Testis (tissue), 3 donors: ENCODE measurements around the gene HS6ST3. TPM values are rescaled to one million over a fixed set of nuclear protein-coding genes. Genes with fewer than 3 reads are reported as not detected.
"Not testable (repeated sequence)": the region's sequence is repeated elsewhere in the genome, so short reads cannot be mapped to it uniquely, and the experiment has no call there.

Experiments used
- DNase-seq: peaks from one replicate; pipeline ENCODE4 v3.0.0-alpha.2; 2019
- H3K27ac ChIP-seq, 2 donors: fragments of 200-600 bp; sonication (generic); one replicate each; pipeline ENCODE4 v1.5.1; 2019
- H3K27me3 ChIP-seq: fragments of 200-600 bp; sonication (generic); one replicate; pipeline ENCODE4 v1.5.1; 2019
- H3K36me3 ChIP-seq: fragments of 200-600 bp; sonication (generic); one replicate; pipeline ENCODE4 v1.5.1; 2017; ENCODE audit warnings: low read depth; ENCODE audit errors: missing control alignments
- H3K4me1 ChIP-seq: fragments of 200-600 bp; sonication (generic); one replicate; pipeline ENCODE4 v1.5.1; 2019
- H3K4me3 ChIP-seq, 2 donors: fragments of 200-600 bp; sonication (generic); one replicate each; pipeline ENCODE4 v1.5.1; 2017 to 2019
- H3K9me3 ChIP-seq: fragments of 200-600 bp; sonication (generic); one replicate; pipeline ENCODE4 v1.5.1; 2017
- POLR2A ChIP-seq: fragments of 450-650 bp; IDR thresholded peaks from one replicate; pipeline ENCODE4 v1.6.1; 2017; ENCODE audit warnings: antibody characterized with exemption, mild to moderate bottlenecking, moderate library complexity
- WGBS, 2 donors: methylation state at CpG; one replicate each; pipeline ENCODE4 v1.1.5; 2018; 5-methylcytosine and 5-hydroxymethylcytosine counted together
- intact Hi-C: fragments of 100-400 bp; cut with DNase I; formaldehyde crosslinking; loops from one replicate; pipeline ENCODE4 v1.15.1; 2023; ENCODE audit warnings: low total_unique reads
- polyA plus RNA-seq: library from polyadenylated mRNA; stranded (reverse); fragments of 350-450 nt; fragmentation: Illumina TruSeq; extraction: RNeasy Lipid Tissue Mini Kit (QIAGEN cat#74804); gene quantifications from one replicate; pipeline ENCODE4 v1.2.3, GENCODE V29; 2014; ENCODE audit warnings: low read depth, low replicate concordance; ENCODE audit not compliant: insufficient read depth
- total RNA-seq, 2 donors: library from RNA; depleted of rRNA; stranded (reverse); fragments of >200 nt; gene quantifications; one replicate each; pipeline ENCODE4 v1.2.3, GENCODE V29; 2016
- TF ChIP-seq, protein P1 (sequence below), 3 experiments: fragments of 450-650 bp in 2 of 3; fragments of 200-600 bp in 1 of 3; sonication (generic) in 1 of 3; IDR thresholded peaks; one replicate each; pipeline ENCODE4 v1.5.1; 2016 to 2019; ENCODE audit warnings: antibody characterized with exemption in 3 of 3, mild to moderate bottlenecking in 2 of 3, moderate library complexity in 1 of 3

The HS6ST3 gene
- total and polyA plus RNA-seq, 3 donors from 2014 or later = 0.87 to 1.3 (median 1.3) TPM

- no peak overlapping the region for H3K27ac ChIP-seq
- H3K27me3 ChIP-seq = no peaks in the 10 kb centered on the region
- no peak for DNase-seq
- no peak overlapping the region for H3K4me3 ChIP-seq
- intact Hi-C loops = no loop called here
- no peak for TF ChIP-seq POLR2A
- TF ChIP-seq, protein P1, sequence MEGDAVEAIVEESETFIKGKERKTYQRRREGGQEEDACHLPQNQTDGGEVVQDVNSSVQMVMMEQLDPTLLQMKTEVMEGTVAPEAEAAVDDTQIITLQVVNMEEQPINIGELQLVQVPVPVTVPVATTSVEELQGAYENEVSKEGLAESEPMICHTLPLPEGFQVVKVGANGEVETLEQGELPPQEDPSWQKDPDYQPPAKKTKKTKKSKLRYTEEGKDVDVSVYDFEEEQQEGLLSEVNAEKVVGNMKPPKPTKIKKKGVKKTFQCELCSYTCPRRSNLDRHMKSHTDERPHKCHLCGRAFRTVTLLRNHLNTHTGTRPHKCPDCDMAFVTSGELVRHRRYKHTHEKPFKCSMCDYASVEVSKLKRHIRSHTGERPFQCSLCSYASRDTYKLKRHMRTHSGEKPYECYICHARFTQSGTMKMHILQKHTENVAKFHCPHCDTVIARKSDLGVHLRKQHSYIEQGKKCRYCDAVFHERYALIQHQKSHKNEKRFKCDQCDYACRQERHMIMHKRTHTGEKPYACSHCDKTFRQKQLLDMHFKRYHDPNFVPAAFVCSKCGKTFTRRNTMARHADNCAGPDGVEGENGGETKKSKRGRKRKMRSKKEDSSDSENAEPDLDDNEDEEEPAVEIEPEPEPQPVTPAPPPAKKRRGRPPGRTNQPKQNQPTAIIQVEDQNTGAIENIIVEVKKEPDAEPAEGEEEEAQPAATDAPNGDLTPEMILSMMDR (IDR thresholded peaks at IDR 0.05) = no peak
- peaks cover 10% of the 10 kb centered on the region for H3K4me1 ChIP-seq
- H3K9me3 ChIP-seq = no peaks in the 10 kb centered on the region
- no peaks in the 10 kb centered on the region for H3K36me3 ChIP-seq
Observed at GRCh38 chr13:96093296-96094006, 3.5 kb downstream of the HS6ST3 start.

GRCh38 chr13:96100457-96101220 lies 10.7 kb downstream of the HS6ST3 start:
- no peak for TF ChIP-seq POLR2A
- TF ChIP-seq, protein P1 (IDR thresholded peaks at IDR 0.05) = no peak
- Histone ChIP-seq H3K9me3 (no peaks in the 10 kb centered on the region), H3K4me1 (no peaks in the 10 kb centered on the region), H3K27ac (no peak overlapping the region), H3K4me3 (no peak overlapping the region), H3K36me3 (no peaks in the 10 kb centered on the region), H3K27me3 (no peaks in the 10 kb centered on the region)
- intact Hi-C loops = no loop called here
- no peak for DNase-seq
- 73 to 83% methylated on average over 4 of the region's 4 CpGs for WGBS, 2 donors

DNA sequence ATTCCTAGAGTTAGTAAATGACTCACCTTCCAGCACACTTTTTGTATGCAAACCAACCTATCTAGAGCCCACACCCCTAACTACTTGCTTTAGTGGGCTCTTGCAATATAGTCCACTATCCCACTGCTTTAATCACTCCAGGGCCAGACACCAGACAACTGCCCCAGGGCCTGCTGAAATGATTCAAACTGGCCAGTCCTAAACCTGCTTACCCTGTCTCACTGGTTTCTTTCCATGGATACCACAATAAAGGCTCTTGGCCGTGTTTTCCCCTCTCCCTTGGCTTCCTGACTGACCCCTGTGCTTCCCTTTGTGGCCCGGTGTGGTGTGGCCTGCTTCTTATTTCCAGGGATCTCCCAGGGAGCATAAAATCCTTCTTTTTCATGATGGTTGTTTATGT lies 14.6 kb downstream of the HS6ST3 start:
- no peak for DNase-seq
- Histone ChIP-seq H3K9me3 (no peaks in the 10 kb centered on the region), H3K4me1 (no peaks in the 10 kb centered on the region), H3K4me3 (no peak overlapping the region), H3K27ac (no peak overlapping the region), H3K36me3 (no peaks in the 10 kb centered on the region), H3K27me3 (no peaks in the 10 kb centered on the region)
- WGBS, 2 donors = 75% methylated on average over 2 of the region's 2 CpGs
- no peak for TF ChIP-seq POLR2A
- TF ChIP-seq, protein P1 (IDR thresholded peaks at IDR 0.05) = no peak
- intact Hi-C loops = no loop called here

- H3K27me3 ChIP-seq, intact Hi-C loops, DNase-seq, H3K36me3 ChIP-seq, H3K4me3 ChIP-seq, H3K4me1 ChIP-seq, H3K27ac ChIP-seq, H3K9me3 ChIP-seq: not testable (repeated sequence)
- WGBS, 2 donors = 92 to 95% methylated on average over 8 of the region's 8 CpGs
Observed at GRCh38 chr13:96108072-96108471, 18.2 kb downstream of the HS6ST3 start.

DNA sequence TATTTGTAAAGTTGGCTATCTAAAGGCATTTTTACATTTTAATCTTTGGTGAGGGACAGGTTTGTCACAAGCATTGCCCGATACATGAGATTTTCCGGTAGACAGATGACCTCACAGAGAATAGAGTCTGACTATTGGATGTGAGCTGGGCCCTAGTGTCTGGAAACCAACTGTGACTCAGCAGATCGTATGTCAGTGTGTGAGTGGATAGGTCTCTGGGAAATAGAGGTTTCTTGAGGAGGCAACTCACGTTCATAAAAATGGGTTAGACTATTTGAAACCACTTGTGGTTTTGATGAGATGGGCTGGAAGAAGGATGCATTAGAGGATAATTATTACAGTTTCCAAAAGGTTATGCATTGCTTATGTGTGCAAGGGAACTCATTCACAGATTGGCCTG lies 19.2 kb downstream of the HS6ST3 start:
- no peak overlapping the region for H3K27ac ChIP-seq
- intact Hi-C loops = no loop called here
- H3K36me3 ChIP-seq = no peaks in the 10 kb centered on the region
- 92 to 97% methylated on average over 4 of the region's 4 CpGs for WGBS, 2 donors
- H3K4me3 ChIP-seq = no peak overlapping the region
- DNase-seq = no peak
- H3K27me3 ChIP-seq = no peaks in the 10 kb centered on the region
- no peaks in the 10 kb centered on the region for H3K9me3 ChIP-seq
- H3K4me1 ChIP-seq = no peaks in the 10 kb centered on the region
- TF ChIP-seq, protein P1 (IDR thresholded peaks at IDR 0.05) = no peak
- TF ChIP-seq POLR2A = no peak
